Activated CD8-positive, alpha-beta T cell treated with anti-CD3 and anti-CD28 coated beads for 36 hours (primary cell): ENCODE results near the gene FUZ. TPM values are rescaled to one million over a fixed set of nuclear protein-coding genes. Genes with fewer than 3 reads are reported as not detected.

Source experiments
- ATAC-seq: fragments of 200-7000 bp; cut with Tn5 transposase; one replicate; pipeline ENCODE4 v1.10.0; 2021; ENCODE audit warnings: mild to moderate bottlenecking, moderate library complexity
- CTCF ChIA-PET: fragments of 350-600 bp; sonication (Branson Sonifier 250); formaldehyde crosslinking; loops from one replicate; lab custom pipeline; 2021; ENCODE audit warnings: antibody characterized with exemption; lab: Charles Lee
- POLR2A ChIA-PET: fragments of 350-600 bp; sonication (Branson Sonifier 250); formaldehyde crosslinking; loops from one replicate; lab custom pipeline; 2021; ENCODE audit warnings: antibody characterized with exemption; lab: Charles Lee
- DNase-seq: peaks from one replicate; pipeline ENCODE4 v3.0.0-alpha.2; 2020
- H3K27ac Mint-ChIP-seq: one replicate; pipeline ENCODE4 v1.8.0; 2021; ENCODE audit warnings: mild to moderate bottlenecking, mixed read lengths
- H3K27me3 Mint-ChIP-seq: one replicate; pipeline ENCODE4 v1.8.0; 2021; ENCODE audit warnings: mixed read lengths
- H3K36me3 Mint-ChIP-seq: one replicate; pipeline ENCODE4 v1.8.0; 2021; ENCODE audit warnings: low read depth, mixed read lengths
- H3K4me1 Mint-ChIP-seq: one replicate; pipeline ENCODE4 v1.8.0; 2021; ENCODE audit warnings: low read depth, mixed read lengths
- H3K4me3 Mint-ChIP-seq: one replicate; pipeline ENCODE4 v1.8.0; 2021; ENCODE audit warnings: mild to moderate bottlenecking, moderate library complexity, mixed read lengths
- H3K9me3 Mint-ChIP-seq: one replicate; pipeline ENCODE4 v1.8.0; 2021; ENCODE audit warnings: mixed read lengths
- CTCF ChIP-seq: fragments of 200-600 bp; IDR thresholded peaks from one replicate; pipeline ENCODE4 v1.8.0; 2022; ENCODE audit warnings: antibody characterized with exemption, mild to moderate bottlenecking
- intact Hi-C: fragments of 100-400 bp; cut with micrococcal nuclease; formaldehyde crosslinking; loops from one replicate; pipeline ENCODE4 v1.10.0; 2022
- total RNA-seq, 2 experiments: library from RNA; stranded (reverse); gene quantifications; one replicate each; pipeline ENCODE4 v1.2.3, GENCODE V29; 2021

FUZ gene
- total RNA-seq, 2 experiments from 2014 or later = 23.5 to 24.1 TPM

- ChIA-PET POLR2A (no interaction called here), CTCF (no interaction called here)
- ATAC-seq = no peak
- H3K36me3 Mint-ChIP-seq = peaks cover 28% of the 10 kb centered on the region
- DNase-seq = no peak
- H3K4me1 Mint-ChIP-seq = no peaks in the 10 kb centered on the region
- H3K9me3 Mint-ChIP-seq = no peaks in the 10 kb centered on the region
- intact Hi-C loops = no loop called here
- H3K4me3 Mint-ChIP-seq = no peak overlapping the region
- no peaks in the 10 kb centered on the region for H3K27me3 Mint-ChIP-seq
- no peak for TF ChIP-seq CTCF
- H3K27ac Mint-ChIP-seq = no peak overlapping the region
These were observed 11.6 kb downstream of the FUZ start for GRCh38 chr19:49801401-49801888.

GRCh38 chr19:49800771-49801170 lies 12.3 kb downstream of the FUZ start:
- Mint-ChIP-seq H3K27ac (no peak overlapping the region), H3K4me1 (no peaks in the 10 kb centered on the region), H3K9me3 (no peaks in the 10 kb centered on the region), H3K36me3 (peaks cover 26% of the 10 kb centered on the region), H3K27me3 (no peaks in the 10 kb centered on the region), H3K4me3 (no peak overlapping the region)
- no peak for TF ChIP-seq CTCF
- ATAC-seq (no peak), DNase-seq (no peak)
- intact Hi-C loops = no loop called here
- ChIA-PET CTCF (no interaction called here), POLR2A (no interaction called here)

GRCh38 chr19:49799798-49800376 lies 13.2 kb downstream of the FUZ start:
- Mint-ChIP-seq H3K36me3 (peaks cover 27% of the 10 kb centered on the region), H3K27ac (no peak overlapping the region), H3K4me1 (no peaks in the 10 kb centered on the region), H3K4me3 (no peak overlapping the region), H3K27me3 (no peaks in the 10 kb centered on the region), H3K9me3 (no peaks in the 10 kb centered on the region)
- ChIA-PET POLR2A (no interaction called here), CTCF (no interaction called here)
- ATAC-seq = no peak
- peak; percentile 31 for DNase-seq
- TF ChIP-seq CTCF = peak; percentile 26
- intact Hi-C loops = no loop called here

GRCh38 chr19:49799271-49799797 lies 13.8 kb downstream of the FUZ start:
- intact Hi-C loops = no loop called here
- CTCF ChIA-PET = no interaction called here
- Mint-ChIP-seq H3K4me1 (no peaks in the 10 kb centered on the region), H3K27me3 (no peaks in the 10 kb centered on the region), H3K4me3 (no peak overlapping the region), H3K27ac (no peak overlapping the region), H3K9me3 (no peaks in the 10 kb centered on the region), H3K36me3 (peaks cover 27% of the 10 kb centered on the region)
- ATAC-seq (no peak), DNase-seq (no peak)
- TF ChIP-seq CTCF = no peak
- POLR2A ChIA-PET = interaction anchor here (1.0 kb wide), 1 partner anchor 13 kb away, joined by 4 read pairs; no protein-coding TSS in a partner anchor

GRCh38 chr19:49798574-49798973 lies 14.5 kb downstream of the FUZ start:
- no peak overlapping the region for H3K27ac Mint-ChIP-seq
- intact Hi-C loops = no loop called here
- ChIA-PET CTCF (no interaction called here), POLR2A (interaction anchor here (1.0 kb wide), 1 partner anchor 13 kb away, joined by 4 read pairs; no protein-coding TSS in a partner anchor)
- H3K4me1 Mint-ChIP-seq = peaks cover under 1% of the 10 kb centered on the region
- no peak for ATAC-seq
- H3K27me3 Mint-ChIP-seq = no peaks in the 10 kb centered on the region
- no peaks in the 10 kb centered on the region for H3K9me3 Mint-ChIP-seq
- TF ChIP-seq CTCF = no peak
- H3K36me3 Mint-ChIP-seq = peaks cover 26% of the 10 kb centered on the region
- no peak for DNase-seq
- H3K4me3 Mint-ChIP-seq = no peak overlapping the region
